A549 (cell line): ENCODE results near the gene NBEAL2.

ENCODE experiments used
- EP300 ChIP-seq, 2 experiments: fragments of >200 bp; sonication (Bioruptor Twin); formaldehyde crosslinking; IDR thresholded peaks; 2 replicates in 1 of 2; 3 replicates in 1 of 2; pipeline ENCODE4 v1.6.1; 2016 to 2017
- PHF8 ChIP-seq: fragments of 200-600 bp; sonication (generic); IDR thresholded peaks from 2 replicates; pipeline ENCODE4 v1.6.1; 2016; ENCODE audit warnings: low read depth, mild to moderate bottlenecking, antibody characterized with exemption, moderate library complexity, borderline replicate concordance
- POLR2A ChIP-seq: IDR thresholded peaks from 2 replicates; pipeline ENCODE4 v1.6.1; 2012; ENCODE audit warnings: mild to moderate bottlenecking, low read length
- RFX5 ChIP-seq: fragments of 450-650 bp; IDR thresholded peaks from 2 replicates; pipeline ENCODE4 v1.7.1; 2014; ENCODE audit warnings: antibody characterized with exemption, mild to moderate bottlenecking, moderate library complexity
- TF ChIP-seq, protein P1 (sequence below): fragments of >200 bp; sonication (Bioruptor Twin); formaldehyde crosslinking; IDR thresholded peaks from 3 replicates; pipeline ENCODE4 v1.5.1; 2016

DNA sequence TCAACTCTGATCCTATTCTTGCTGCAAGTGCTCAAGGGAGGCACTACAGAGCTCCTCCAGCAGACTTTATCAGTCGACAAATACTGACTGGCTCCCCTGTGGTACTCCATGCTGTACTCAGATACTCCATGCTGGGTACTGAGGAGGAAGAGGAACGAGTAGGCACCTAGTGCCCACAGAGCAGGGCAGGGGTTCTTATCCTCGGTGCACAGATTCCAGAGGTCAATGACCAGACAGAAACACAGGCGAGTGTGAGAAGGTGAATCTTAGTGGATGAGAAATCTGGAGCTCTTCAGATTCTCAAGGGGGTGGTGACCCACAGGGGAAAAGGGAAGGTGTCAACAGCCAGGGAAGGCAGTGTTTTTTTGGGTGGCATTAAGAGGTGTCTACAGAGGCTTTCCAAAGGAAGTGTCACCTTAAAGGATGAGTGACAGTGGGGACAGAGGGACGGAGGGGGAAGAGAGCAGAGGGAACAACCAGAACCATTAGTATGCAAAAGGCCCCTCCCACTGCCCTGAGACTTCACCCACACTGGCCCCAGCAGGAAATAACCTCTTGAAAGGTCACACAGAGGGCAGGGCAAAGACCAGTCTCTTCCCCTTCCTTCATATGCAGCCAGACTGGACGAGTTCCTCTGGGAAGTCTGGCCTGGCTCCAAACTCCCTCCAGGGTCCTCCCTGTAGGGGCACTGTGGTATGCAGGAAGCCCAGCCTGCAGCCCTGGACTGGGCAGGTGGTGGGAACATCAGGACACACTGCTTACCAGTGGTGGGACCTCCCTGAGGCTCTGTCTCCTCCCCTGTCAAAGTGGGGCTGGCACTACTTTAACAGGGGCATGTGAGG lies 30.4 kb upstream of the NBEAL2 start:
- TF ChIP-seq, protein P1, sequence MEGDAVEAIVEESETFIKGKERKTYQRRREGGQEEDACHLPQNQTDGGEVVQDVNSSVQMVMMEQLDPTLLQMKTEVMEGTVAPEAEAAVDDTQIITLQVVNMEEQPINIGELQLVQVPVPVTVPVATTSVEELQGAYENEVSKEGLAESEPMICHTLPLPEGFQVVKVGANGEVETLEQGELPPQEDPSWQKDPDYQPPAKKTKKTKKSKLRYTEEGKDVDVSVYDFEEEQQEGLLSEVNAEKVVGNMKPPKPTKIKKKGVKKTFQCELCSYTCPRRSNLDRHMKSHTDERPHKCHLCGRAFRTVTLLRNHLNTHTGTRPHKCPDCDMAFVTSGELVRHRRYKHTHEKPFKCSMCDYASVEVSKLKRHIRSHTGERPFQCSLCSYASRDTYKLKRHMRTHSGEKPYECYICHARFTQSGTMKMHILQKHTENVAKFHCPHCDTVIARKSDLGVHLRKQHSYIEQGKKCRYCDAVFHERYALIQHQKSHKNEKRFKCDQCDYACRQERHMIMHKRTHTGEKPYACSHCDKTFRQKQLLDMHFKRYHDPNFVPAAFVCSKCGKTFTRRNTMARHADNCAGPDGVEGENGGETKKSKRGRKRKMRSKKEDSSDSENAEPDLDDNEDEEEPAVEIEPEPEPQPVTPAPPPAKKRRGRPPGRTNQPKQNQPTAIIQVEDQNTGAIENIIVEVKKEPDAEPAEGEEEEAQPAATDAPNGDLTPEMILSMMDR = no peak
- TF ChIP-seq RFX5 (no peak), POLR2A (no peak), PHF8 (no peak), EP300 (IDR thresholded peaks at IDR 0.05) (no peak)
